AG04449 (cell line): ENCODE data around the gene OR6C75.
"Not testable (repeated sequence)": the region's sequence is repeated elsewhere in the genome, so short reads cannot be mapped to it uniquely, and the experiment has no call there.

Experiments used
- CTCF ChIA-PET: fragments of 350-600 bp; formaldehyde crosslinking; extraction: SDS; loops from one replicate; lab custom pipeline; 2021; ENCODE audit warnings: antibody characterized with exemption; lab: Yijun Ruan, JAX
- POLR2A ChIA-PET: fragments of 400-600, 350-600 bp; formaldehyde crosslinking; extraction: SDS; loops from one replicate; lab custom pipeline; 2020; ENCODE audit warnings: antibody characterized with exemption, inconsistent platforms; lab: Yijun Ruan, JAX
- DNase-seq: peaks from one replicate; pipeline ENCODE4 v3.0.0-alpha.2; 2010; ENCODE audit warnings: low read depth, low spot score
- H3K4me3 ChIP-seq: 2 replicates; pipeline ENCODE4 v1.5.1; 2011; ENCODE audit warnings: low read depth, mild to moderate bottlenecking, control low read depth, low read length
- TF ChIP-seq, protein P1 (sequence below): IDR thresholded peaks from one replicate; pipeline ENCODE4 v1.5.1; 2011; ENCODE audit warnings: mild to moderate bottlenecking, moderate library complexity, low read length, control low read depth, inconsistent platforms; ENCODE audit not compliant: insufficient read depth; ENCODE audit errors: missing control alignments

The OR6C75 gene

GRCh38 chr12:55407866-55408265 is 45.1 kb downstream of the OR6C75 start:
- CTCF ChIA-PET: no interaction called here

GRCh38 chr12:55409133-55409532 is 46.4 kb downstream of the OR6C75 start:
- POLR2A ChIA-PET, H3K4me3 ChIP-seq, CTCF ChIA-PET, DNase-seq: not testable (repeated sequence)

More at GRCh38 chr12:55407866-55408265, 45.1 kb downstream of the OR6C75 start:
- TF ChIP-seq, protein P1, sequence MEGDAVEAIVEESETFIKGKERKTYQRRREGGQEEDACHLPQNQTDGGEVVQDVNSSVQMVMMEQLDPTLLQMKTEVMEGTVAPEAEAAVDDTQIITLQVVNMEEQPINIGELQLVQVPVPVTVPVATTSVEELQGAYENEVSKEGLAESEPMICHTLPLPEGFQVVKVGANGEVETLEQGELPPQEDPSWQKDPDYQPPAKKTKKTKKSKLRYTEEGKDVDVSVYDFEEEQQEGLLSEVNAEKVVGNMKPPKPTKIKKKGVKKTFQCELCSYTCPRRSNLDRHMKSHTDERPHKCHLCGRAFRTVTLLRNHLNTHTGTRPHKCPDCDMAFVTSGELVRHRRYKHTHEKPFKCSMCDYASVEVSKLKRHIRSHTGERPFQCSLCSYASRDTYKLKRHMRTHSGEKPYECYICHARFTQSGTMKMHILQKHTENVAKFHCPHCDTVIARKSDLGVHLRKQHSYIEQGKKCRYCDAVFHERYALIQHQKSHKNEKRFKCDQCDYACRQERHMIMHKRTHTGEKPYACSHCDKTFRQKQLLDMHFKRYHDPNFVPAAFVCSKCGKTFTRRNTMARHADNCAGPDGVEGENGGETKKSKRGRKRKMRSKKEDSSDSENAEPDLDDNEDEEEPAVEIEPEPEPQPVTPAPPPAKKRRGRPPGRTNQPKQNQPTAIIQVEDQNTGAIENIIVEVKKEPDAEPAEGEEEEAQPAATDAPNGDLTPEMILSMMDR: no peak
- DNase-seq: no peak
- POLR2A ChIA-PET: no interaction called here
- no peak overlapping the region for H3K4me3 ChIP-seq

DNA sequence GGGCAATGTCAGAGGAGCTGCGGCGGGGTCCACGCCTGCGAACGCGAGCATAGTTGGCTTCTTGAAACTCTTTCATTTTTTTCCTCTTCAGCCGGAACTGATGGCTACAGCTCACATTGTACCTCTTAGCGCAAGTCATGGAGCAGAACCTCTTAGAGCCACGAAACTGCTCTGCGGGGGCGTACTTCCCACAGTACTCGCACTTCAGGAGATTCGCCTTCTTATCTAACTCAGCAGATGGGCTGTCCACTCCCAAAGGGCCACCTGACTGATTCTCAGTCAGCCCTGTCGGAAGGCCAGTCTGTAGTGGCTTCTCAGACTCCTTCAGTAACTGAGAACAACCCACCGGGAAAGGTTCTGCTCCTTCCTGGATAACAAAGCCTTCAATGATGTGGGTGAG is 49.4 kb downstream of the OR6C75 start:
- CTCF ChIA-PET, H3K4me3 ChIP-seq: not testable (repeated sequence)

GRCh38 chr12:55413498-55414388 is 51.0 kb downstream of the OR6C75 start:
- POLR2A ChIA-PET, CTCF ChIA-PET, DNase-seq, H3K4me3 ChIP-seq: not testable (repeated sequence)

More for the DNA sequence above, 49.4 kb downstream of the OR6C75 start:
- POLR2A ChIA-PET, DNase-seq: not testable (repeated sequence)

- POLR2A ChIA-PET, H3K4me3 ChIP-seq, CTCF ChIA-PET, DNase-seq: not testable (repeated sequence)
These were observed 51.6 kb downstream of the OR6C75 start for GRCh38 chr12:55414396-55414823.

- POLR2A ChIA-PET, DNase-seq, CTCF ChIA-PET, H3K4me3 ChIP-seq: not testable (repeated sequence)
These were observed 52.1 kb downstream of the OR6C75 start for GRCh38 chr12:55414889-55415288.

GRCh38 chr12:55416961-55417360 is 54.2 kb downstream of the OR6C75 start:
- TF ChIP-seq, protein P1: no peak
- no peak for DNase-seq
- ChIA-PET CTCF (no interaction called here), POLR2A (no interaction called here)
- no peak overlapping the region for H3K4me3 ChIP-seq
